HG02623 (cell line): ENCODE measurements around the gene GATAD2B.

Experiments used
- ATAC-seq: cut with Tn5 transposase; IDR thresholded peaks from one replicate; pipeline ENCODE4 v1.9.1; 2021; ENCODE audit warnings: moderate library complexity; ENCODE audit not compliant: unreplicated experiment

The GATAD2B gene

DNA sequence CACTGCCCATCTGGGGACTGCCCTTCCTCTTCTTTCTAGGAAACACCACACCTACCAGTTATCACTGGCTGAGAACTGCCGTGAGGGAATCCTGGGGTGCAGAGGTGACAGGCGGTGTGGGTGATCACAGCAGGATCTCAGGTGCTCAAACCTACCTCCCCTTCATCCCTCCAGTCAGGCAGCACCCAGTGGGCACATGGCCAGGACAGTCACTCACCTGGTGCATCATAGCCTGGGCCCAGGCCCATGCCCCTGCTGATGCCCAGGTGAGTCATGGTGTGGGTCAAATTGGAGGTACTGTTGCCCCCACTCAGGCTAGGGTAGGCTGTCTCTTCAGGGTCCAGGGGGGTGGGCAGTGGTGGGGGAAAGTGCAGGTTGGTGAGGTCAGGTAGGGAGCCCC is 29.0 kb upstream of the GATAD2B start:
- no peak for ATAC-seq

GRCh38 chr1:153951183-153951582 is 28.4 kb upstream of the GATAD2B start:
- ATAC-seq: no peak

- peak; percentile 58 for ATAC-seq
These were observed 24.0 kb upstream of the GATAD2B start, which contains the start of gene DENND4B for GRCh38 chr1:153946622-153947241. DENND4B (minus strand) TSS chr1:153946718; CDS start chr1:153944374, 2,344 bp downstream.

DNA sequence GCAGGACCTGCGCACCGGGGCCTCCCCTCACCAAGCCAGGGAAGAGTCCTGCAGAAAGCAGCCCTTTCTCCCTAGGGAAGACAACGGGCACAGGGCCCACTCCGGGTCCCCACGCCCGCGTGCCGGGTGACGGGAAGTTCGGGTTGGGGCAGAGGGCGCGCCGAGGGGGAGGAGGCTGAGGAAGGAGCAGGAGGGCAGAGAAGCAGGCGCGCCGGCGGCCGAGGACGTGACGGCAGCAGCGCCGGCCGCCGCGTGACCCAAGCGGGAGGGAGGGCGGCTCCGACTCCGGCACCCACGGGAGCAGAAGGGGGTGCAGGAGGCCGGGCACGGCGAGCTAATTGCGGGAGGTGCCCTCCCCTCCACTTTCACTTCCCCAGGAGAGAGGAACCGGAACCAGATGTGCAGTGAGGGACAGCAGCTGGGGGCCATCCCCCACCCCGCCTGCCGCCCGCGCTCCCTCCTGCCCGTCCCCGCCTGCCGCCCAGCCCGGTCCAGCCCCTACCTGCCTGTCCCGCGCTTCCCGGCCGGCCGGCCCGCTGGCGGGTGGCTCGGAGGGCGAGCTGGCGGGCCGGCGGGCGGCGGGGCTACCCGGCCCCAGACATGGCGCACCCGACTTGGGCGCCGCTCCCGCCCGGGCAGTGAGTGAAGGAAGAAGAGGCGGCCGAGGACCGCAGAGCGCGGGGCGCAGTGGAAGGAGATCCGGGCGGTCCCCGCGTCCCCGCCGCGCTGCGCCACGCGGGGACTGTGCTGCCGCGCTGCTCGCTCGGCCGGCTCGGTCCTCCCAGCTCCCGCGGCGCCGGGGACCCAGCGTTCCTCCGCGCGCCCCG is 23.2 kb upstream of the GATAD2B start:
- ATAC-seq: peak; percentile 65

DNA sequence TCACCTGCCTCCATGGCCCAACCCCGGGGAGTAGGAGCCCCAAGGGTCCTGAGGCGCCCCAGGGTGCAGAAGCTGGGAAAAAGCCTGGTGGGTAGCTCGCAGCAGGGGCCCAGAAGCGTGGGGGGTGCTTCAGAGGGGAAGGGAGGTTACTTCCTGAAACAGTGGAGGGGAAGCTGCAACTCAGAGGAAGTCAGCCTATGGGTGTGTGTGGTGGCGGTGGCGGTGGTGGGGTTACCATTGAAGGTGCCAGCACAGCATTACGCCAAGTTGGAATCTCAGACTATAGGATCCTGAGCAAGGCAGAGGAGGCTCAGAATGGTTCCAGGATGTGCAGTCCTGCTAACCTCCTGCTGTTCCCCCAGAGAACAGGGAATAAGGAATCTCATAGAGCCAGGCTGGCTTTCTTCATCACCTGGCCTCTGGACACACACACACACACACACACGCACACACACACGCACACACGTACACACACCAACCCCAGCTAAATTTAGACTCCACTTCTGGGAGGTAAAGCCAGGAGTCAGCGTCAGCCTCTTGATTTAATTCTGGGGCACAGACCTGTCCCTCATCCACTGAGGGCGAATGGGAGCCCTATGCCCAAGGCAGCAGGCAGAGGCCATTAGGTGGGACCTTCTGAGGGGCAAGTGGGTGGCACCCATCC is 22.5 kb upstream of the GATAD2B start:
- no peak for ATAC-seq

- no peak for ATAC-seq
These were observed 22.0 kb upstream of the GATAD2B start for GRCh38 chr1:153944827-153945117.

DNA sequence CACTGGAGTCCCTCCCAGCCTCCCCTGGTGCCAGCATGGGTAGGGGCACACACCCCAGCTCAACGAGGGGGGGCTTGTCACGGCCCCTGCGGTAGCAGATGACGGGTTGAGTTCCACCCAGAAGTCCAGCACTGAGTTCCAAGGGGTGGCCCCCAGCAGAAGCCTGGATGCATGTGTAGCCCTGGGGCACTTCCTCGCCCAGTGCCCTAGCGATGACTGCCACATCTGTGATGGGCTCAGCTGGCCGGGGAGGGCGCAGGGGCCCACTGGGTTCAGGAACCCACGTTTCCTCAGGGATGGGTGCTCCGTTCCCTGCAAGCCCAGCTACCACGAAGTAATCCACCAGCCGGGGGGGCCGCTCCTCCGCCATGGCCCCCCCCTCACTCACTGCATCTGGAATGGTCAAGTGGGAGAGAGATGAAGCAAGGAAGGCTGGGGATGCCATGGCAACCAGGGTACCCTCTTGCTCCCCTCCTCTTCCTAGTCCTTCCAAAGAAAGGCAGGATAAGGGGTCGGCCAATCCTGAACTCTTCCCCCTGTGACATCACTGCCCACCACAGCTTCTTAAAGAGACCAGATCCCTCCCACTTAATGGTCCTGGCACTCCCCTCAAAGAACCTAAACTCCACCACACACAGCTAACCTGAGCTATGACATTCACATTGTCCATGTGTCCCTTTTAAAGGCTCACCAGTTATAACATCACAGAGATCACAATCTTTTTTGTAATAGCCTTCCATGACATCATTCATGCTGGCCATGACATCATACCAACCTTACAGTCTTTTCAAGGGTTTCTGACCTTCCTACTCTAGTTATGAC is 21.4 kb upstream of the GATAD2B start:
- ATAC-seq: no peak

DNA sequence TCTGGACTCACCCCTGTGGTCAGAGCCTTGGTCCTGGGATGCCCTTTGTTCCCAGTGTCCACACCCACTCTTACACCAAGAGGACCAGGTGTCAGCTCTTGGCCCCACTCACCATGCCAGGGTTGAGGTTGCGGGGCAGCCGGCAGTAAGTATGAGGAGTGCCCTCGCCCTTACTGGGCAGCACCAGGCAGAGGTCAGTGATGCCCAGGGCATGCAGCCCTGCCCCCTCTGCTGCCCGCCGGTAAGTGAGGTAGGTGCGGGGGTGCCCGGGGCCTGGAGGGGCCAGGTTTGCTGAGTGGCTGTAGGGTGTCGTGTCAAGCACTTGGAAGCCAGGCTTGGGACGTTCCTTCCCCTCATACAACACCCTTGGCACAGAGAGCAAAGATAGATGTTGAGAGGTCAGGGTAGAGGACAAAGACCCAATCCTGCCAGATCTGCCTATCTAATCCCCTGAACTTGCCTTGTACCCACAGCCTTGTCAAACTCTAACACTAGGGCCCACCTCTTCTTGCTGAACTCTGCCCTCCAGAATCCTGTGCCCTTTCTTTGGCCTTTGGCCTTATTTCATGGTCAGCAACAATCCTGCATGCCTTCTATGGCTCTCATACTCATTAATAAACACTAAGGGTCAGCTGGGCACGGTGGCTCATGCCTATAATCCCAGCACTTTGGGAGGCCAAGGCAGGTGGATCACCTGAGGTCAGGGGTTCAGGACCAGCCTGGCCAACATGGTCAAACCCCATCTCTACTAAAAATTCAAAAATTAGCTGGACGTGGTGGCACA is 20.2 kb upstream of the GATAD2B start:
- no peak for ATAC-seq

DNA sequence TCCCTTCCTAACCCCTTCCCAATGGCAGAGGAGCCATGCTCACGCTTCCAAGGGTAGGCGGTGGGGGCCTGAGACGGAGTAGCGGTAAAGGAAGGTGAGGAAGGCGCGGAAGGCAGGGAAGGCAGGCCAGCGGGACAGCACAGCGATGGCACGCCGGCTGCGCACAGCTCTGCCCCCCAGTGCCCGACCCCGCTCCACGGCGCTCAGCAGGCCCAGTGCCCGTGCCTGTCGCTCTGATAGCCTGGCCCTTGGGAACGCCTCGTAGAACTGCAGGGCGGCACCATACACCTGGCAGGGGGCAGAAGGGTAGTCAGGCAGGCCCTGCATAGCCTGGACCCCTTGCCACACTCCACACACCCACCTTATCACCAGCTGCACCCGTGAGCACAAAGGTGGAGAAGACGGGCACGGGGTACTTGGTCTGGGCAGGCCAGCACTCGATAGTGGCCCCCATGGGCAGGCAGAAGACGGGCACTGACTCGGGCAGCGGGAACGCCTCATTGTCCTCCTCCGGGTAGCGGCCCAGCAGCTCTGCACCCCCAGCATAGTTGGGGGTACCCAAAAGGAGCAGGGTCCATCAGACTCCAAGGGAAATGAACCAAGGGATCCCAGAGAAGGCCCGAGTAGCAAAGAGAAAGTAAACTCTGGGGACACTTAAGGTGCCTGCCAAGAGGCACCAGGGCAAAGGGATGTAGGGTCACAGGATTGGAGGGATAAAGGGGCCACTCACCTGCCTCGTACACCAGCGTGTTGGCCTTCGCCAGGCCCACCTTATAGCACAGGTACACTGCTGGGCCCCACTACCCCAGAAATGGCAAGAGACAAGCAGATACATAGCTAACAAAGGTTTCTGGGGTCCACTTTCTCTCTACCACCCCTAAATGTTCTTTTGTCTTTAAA is 19.3 kb upstream of the GATAD2B start:
- ATAC-seq: no peak

GRCh38 chr1:153940756-153941155 is 18.0 kb upstream of the GATAD2B start:
- no peak for ATAC-seq

- ATAC-seq: no peak
These were observed 16.7 kb upstream of the GATAD2B start for GRCh38 chr1:153939476-153939875.

DNA sequence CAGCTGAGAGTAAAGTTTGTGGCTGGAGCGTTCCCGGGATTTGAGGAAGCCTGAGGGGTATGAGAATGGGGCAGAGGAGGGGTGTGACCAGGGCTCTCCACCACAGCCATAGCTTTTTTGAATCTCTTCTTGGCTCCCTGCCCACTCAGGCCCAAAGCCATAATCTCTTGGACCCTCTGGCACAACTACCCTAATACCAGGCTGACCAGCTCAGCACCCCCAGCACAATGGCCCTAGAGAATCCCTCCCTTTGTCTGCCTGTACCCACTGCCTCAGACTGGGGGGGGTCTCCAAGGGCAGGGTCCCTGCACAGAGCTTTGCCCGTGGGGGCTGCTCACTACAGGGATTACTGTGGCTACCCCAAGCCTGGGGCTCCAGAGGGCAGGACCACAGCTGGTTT is 16.2 kb upstream of the GATAD2B start:
- ATAC-seq: no peak

DNA sequence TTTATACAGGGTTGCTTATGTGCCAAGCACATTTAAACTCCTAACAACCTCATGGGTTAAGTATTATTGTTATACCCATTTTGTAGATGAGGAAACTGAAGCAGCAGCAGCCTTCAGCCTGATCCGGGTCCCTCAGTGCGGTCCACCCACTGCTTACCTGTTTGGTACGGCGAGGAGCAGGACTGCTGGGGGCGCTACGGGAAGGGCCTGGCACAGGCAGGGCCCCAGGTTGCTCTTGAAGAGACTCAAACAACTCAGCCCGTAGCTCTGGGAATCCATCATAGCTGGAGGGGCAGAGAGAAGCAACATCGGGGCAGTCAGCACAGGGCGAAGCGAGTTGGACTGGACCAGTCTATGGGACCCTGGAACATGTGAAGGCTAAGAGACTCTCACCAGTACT is 14.6 kb upstream of the GATAD2B start:
- no peak for ATAC-seq

- ATAC-seq: no peak
These were observed 13.4 kb upstream of the GATAD2B start for GRCh38 chr1:153936011-153936802.

- ATAC-seq: no peak
These were observed 12.0 kb upstream of the GATAD2B start for GRCh38 chr1:153934746-153935145.

DNA sequence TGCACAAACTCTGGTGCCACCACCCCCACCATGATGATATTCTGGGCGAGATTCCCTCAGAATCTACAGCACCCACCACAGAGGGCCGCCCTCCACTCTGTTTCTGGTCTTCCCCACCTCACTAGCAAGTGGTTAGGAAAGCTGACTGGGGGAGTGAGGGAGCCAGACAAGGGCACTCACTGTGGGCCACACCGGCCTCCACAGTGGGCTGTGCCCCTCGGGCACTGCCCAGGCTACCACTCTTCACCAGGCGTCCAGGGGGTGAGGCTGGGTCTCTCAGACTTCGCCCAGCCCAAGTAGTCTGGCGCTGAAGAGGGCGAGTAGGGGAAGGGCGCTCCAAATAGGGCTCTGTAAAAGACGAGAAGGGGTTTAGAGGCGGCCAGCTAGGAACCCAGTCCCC is 11.2 kb upstream of the GATAD2B start:
- ATAC-seq: no peak

DNA sequence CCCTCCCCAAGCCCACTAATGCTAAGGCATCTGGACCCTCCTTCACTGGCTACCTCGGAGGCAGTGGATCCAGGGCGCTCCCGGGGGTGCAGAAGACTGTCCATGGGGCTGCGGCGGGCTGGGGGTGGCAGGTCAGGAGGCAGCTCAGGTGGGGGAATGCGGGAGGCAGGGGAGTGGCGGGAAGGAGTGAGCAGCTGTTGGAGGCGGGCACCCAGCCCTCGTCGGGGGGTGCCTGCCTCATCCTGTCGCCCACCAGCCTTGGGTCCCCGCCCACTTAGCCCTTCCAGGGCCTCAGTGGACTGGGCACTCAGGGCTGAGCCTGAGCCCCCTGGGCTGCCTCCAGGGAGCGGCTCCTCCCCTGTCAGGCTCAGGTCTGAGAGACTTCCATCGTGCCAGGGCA is 10.7 kb upstream of the GATAD2B start:
- ATAC-seq: no peak
